Renal pelvis (tissue), 4 donors: ENCODE measurements around the gene TRPT1. TPM values are rescaled to one million over a fixed set of nuclear protein-coding genes. Genes with fewer than 3 reads are reported as not detected.
"Not testable (repeated sequence)": the region's sequence is repeated elsewhere in the genome, so short reads cannot be mapped to it uniquely, and the experiment has no call there.

Source experiments
- DNase-seq: peaks from one replicate; pipeline ENCODE4 v3.0.0-alpha.2; 2013
- polyA plus RNA-seq, 3 donors: library from polyadenylated mRNA; unstranded; fragments of 120-200 nt; gene quantifications; one replicate each; pipeline ENCODE4 v1.2.1, GENCODE V29; 2013; ENCODE audit not compliant: insufficient read length in 3 of 3

TRPT1 gene
- polyA plus RNA-seq, 3 donors = 50.9 to 53.4 (median 51.8) TPM

- DNase-seq = no peak
Measured at GRCh38 chr11:64247729-64248531, 21.9 kb upstream of the TRPT1 start.

- DNase-seq = peak; percentile 83
Measured at GRCh38 chr11:64246871-64247728, 21.1 kb upstream of the TRPT1 start, which contains the start of gene PPP1R14B. PPP1R14B (minus strand) TSS chr11:64246943; CDS start chr11:64246673, 270 bp downstream.

GRCh38 chr11:64246621-64246870 lies 20.6 kb upstream of the TRPT1 start:
- DNase-seq = not testable (repeated sequence)

GRCh38 chr11:64245797-64246620 lies 20.0 kb upstream of the TRPT1 start:
- peak; percentile 52 for DNase-seq

- no peak for DNase-seq
Measured at GRCh38 chr11:64245401-64245796, 19.4 kb upstream of the TRPT1 start.

- no peak for DNase-seq
Measured at GRCh38 chr11:64244966-64245365, 19.0 kb upstream of the TRPT1 start.

GRCh38 chr11:64244107-64244506 lies 18.1 kb upstream of the TRPT1 start:
- DNase-seq = no peak

GRCh38 chr11:64243236-64243854 lies 17.4 kb upstream of the TRPT1 start:
- no peak for DNase-seq

GRCh38 chr11:64241491-64242374 lies 15.7 kb upstream of the TRPT1 start:
- no peak for DNase-seq

GRCh38 chr11:64241241-64241490 lies 15.2 kb upstream of the TRPT1 start:
- peak; percentile 99 for DNase-seq

- DNase-seq = peak; percentile 96
Measured at GRCh38 chr11:64240435-64241240, 14.7 kb upstream of the TRPT1 start, which contains the start of gene FKBP2. FKBP2 (plus strand) TSS chr11:64241095; CDS start chr11:64242388, 1,293 bp downstream.

- no peak for DNase-seq
Measured at GRCh38 chr11:64239662-64240434, 13.9 kb upstream of the TRPT1 start.

GRCh38 chr11:64238999-64239398 lies 13.0 kb upstream of the TRPT1 start:
- DNase-seq = no peak

- DNase-seq = no peak
Measured at GRCh38 chr11:64238076-64238475, 12.1 kb upstream of the TRPT1 start.

- no peak for DNase-seq
Measured at GRCh38 chr11:64237484-64237951, 11.5 kb upstream of the TRPT1 start.

- DNase-seq = no peak
Measured at GRCh38 chr11:64235437-64236161, 9.6 kb upstream of the TRPT1 start.

GRCh38 chr11:64234647-64235379 lies 8.8 kb upstream of the TRPT1 start:
- peak; percentile 57 for DNase-seq
